EH (cell line): ENCODE measurements around the gene FNDC3A.
"Not testable (repeated sequence)": the region's sequence is repeated elsewhere in the genome, so short reads cannot be mapped to it uniquely, and the experiment has no call there.

Experiments used
- DNase-seq: peaks from one replicate; pipeline ENCODE4 v3.0.0-alpha.2; 2015; ENCODE audit warnings: low read depth

Gene FNDC3A

DNA sequence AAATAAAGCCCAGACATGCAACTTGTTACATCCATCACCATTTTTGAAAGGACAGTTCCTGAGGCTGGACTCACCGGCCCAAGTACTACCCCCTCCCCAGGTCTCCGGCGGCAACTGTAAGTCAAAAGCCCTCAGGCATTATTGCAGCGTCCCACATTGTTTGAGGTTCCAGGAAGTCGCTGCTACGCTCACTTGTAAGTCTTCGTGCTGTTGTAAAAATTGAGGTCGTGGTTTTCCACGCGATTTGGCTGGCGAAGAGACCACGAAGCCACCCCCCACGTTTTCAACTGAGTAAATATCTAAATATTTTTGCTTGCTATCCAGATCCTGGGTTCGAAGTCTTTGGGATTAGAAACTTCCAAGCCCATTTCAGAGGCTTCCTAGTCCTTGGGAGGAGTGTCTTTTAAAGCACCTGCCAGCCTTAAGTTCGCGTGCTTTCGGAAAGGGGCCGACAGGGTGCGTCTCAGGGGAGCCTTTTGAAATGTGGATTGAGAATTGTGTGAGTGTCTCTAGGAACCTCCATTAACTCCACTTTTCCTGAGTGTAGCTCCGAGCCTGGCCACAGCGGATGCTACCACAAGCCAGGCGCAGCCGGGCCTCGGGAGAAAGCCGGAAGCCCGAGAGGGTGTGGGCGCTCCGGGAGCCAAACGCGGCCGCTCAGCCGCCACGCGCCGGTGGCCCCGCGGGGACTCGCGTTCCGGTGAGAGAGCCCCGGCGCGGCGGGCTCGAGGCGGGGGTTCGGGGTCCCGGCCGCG, 434 bp upstream of the FNDC3A start:
- peak; percentile 75 for DNase-seq

DNA sequence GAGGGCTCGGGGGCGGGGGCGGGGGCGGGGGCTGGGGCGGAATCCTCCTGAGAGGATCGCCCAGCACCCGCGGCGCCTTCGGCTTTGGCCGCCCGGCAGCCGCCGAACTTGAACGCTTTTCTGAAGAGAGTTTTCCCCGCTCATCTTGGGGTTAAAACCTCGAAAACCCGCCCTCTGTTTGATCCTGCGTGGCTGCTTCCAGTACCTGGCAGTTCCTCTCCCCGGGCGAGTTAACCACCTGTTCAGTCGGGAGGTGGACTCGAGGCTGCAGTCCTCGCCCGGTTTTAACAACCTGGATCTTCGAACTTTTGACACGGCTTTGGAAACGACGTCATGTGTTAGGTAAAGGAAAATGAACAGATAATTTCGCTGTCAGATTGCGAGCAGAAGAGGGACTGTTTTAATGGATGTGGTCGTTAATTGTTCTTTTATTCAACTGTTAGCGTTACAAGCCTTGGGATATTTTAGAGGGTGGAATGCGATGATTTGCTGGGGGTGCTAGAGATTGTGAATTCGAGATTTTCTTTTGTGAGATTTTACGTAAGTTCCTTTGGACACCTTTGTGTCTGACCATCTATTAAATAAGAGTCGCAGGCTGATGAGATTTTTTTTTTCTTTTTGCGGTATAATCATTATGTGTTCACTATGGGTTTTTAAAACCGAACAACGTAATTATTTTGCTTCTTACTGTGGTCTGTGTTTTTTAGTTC, 1.0 kb downstream of the FNDC3A start:
- DNase-seq, result no peak

DNA sequence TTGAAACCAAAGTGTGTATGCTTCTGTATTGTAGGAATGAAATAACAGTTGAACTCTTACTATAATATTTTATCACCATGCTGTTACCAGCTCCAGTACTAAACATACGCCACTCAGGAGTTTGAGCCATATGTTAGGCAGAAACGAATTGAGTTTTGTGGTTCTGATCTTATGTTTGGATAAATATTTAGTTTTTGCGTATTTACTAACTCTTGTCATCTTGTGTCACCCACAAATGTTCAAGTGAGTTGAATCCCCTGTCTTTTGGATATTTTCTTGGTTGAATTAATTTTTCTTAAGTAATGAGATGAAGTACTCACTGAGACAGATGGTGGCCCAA, 1.5 kb downstream of the FNDC3A start:
- DNase-seq, result peak; percentile 22

DNA sequence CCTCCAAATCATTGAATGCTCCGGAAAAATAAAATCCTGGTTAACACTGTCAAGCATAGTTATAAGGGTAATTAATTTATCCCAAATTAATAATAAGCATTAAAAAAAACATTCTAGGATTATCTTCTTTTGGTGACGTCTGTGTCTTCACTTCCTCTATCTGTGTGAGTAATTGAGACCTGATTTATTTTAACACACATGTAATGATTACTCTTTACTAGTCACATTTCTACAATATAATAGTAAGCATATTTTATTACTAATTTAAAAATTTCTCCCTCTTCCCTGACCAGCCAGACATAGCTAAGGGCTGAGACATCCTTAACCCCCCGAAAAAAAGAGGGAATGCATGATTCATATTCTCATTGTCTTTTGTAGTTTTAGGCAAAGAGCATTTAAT, 2.3 kb downstream of the FNDC3A start:
- peak; percentile 59 for DNase-seq

DNA sequence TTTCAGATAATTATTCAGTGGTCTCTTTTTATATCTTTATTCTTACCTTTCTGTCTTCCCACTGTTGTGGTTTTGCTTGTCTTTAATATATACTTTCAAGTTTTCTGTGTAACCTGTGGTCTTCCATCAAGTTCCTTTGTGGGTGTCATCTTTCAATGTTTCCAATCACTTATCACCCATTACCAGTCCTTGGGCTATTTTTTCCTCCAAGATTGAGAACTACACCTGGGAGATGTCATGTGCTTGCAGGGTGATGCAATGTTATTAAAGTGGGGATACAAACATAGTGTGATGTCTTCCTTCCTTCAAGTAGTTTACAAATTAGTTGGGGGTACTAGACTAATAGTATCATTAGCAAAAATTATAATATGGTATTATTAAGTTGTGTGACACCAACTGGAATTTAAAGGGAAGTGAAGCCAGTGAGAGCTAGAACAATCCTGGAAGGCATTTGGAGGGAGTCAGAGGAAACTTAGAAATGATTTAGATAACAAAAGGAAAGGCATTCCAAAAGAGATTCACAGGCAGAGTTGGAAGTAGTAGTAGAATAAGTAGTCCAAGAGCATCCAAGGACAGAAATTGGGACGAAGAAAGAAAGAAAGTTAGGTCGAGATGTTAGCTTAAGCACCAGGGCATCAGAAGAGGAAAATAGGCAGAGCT, 3.4 kb downstream of the FNDC3A start:
- DNase-seq, result peak; percentile 28

DNA sequence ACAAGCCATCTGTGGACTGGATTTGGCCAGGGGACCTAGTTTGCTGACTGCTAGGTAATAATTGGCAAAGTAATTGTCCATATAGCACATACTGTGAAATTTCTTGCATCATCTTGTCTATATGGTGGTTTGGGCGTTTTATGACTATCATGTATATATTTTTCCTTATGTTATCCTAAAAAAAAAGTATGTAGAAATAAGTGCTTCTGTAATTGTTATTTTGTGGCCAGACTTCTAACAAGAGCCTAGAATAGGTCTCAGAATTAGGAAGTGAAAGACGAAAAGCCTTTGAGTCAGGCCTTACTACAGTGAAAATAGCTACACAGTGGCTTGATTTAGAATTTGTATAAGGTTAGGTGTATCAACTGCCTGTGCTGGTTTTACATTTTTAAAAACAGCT, 4.2 kb downstream of the FNDC3A start:
- no peak for DNase-seq

DNA sequence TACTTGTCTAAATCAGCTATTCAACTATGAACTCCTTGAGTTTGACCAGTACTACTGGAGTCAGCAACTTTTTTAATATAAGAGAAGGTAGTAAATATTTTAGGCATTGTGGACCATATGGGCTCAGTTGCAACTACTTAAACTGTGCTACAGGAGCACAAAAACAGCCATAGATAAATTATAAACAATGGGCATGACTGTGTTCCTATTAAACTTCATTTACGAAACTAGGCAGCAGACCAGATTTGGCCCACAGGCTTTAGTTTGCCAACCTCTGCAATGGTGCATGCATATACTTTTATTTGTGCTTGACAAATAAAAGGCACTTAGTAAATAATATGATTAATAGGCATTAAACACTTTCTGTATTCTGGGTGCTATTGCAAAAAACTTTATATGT, 7.6 kb downstream of the FNDC3A start:
- no peak for DNase-seq

DNA sequence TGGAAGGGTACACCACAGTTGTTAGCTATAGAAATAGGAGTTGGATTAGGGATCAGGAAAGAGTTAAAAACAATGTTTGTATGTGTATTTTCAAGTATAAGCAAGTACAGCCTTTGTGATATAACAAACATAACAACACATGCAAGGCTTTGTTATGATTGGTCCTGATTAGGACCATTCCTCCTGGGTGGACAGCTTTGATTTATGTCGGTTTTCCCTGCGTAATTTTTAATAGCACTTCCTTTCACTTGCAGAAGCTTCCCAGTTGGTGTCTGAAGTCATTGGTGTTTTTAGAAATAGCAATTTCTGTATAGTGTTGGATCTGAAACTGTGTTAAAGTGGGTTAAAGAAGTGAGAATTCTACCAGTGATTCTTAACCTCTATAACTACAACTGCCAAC, 10.0 kb downstream of the FNDC3A start:
- DNase-seq, result no peak

DNA sequence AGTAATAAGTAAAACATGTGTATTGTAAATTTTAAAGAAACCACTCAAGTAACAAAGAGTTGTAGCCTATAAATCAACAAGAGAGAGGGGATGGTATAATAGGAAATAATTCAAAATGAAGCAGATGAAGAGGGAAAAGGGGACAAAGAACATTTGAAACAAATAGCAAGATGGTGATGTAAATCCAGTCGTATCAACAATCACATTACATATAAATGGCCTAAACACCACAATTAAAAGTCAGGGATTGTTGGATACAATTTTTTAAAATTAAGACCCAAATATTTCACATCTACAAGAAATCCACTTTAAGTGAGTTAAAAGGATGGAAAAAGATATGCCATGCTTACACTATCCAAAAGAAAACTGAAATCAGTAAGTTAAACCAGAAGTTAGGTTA, 15.2 kb downstream of the FNDC3A start:
- DNase-seq, result no peak

DNA sequence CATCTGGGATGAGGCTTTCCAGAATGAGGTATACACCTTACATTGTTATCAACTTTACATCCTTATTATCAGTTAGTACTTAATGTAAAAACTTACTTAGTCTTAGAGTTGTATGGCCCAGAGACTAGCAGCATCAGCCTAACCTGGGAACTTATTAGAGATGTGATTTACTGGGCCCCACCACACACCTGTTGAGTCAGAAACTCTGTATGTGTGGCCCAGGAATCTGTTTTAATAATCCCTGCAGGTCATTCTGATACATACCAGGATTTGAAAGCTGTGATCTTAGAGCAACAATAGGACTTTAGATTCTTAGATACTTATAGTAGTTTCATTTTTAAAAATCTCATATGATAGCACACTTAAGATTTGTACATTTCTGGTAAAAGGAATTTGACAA, 17.4 kb downstream of the FNDC3A start:
- no peak for DNase-seq

DNA sequence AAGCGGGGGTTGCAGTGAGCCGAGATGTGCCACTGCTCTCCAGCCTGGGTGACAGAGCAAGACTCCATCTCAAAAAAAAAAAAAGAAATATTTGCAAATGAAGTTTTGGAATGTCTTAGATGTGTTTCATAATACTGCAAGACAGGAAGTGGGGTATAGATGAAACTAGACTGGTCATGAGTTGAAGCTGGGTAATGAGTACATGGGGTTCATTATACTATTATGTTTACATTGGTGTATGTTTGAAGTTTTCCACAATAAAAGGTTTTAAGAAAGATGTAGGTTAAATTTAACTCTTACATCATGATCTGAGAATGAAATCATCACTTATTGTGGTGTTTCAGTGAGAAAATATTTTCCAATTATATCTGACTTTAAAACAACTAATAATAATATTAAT, 19.0 kb downstream of the FNDC3A start:
- DNase-seq, result peak; percentile 72

DNA sequence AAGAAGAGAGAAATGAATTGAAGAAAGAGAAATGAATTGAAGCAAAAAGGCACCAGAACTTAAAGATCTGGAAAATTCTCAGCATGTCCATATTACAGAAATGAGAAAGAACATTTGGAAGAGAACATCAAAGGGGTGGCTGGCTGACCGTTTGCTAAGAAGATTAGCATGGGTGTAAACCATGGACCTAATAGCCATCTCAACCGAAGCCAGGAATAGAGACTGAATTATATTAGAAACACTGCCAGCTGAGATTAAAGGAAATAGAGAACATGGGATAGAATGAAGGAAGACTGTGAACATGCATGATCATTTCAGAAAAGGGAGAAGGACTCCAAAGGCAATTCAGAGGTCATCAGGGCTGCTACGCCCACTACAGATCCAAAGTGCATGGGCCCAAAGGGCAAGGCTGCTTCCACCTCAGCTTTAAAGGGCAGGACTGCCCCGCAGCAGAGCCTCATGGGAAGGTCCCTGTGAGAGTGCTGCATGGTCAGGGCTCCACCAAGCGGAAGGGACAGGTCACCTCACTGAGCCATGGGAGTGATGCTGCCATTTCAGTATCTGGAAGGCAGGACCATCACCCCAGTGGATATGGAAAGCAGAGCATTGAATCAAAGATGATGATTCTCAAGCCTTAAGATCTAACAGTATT, 23.1 kb downstream of the FNDC3A start:
- DNase-seq, result no peak

DNA sequence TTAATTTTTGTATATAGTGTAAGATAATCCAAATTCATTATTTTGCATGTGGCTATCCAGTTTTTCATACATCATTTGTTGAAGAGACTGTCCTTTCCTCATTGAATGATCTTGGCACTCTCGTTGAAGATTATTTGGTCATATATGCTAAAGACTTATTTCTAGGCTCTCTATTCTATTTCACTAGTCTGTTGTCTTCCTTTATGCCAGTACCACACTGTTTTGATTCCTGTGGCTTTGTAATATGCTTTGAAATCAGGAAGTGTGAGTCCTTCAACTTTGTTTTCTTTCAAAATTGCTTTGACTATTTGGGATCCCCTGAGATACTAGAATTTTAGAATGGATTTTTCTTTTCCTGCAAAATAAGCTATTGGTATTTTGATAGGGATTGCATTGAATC, 24.5 kb downstream of the FNDC3A start:
- no peak for DNase-seq

DNA sequence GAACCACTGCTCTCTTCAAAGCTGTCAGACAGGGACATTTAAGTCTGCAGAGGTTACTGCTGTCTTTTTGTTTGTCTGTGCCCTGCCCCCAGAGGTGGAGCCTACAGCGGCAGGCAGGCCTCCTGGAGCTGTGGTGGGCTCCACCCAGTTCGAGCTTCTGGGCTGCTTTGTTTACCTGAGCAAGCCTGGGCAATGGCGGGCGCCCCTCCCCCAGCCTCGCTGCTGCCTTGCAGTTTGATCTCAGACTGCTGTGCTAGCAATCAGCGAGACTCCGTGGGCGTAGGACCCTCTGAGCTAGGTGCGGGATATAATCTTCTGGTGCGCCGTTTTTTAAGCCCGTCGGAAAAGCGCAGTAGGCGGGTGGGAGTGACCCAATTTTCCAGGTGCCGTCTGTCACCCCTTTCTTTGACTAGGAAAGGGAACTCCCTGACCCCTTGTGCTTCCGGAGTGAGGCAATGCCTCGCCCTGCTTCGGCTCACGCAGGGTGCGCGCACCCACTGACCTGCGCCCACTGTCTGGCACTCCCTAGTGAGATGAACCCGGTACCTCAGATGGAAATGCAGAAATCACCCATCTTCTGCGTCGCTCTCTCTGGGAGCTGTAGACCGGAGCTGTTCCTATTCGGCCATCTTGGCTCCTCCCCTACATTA, 43.4 kb downstream of the FNDC3A start:
- DNase-seq, result not testable (repeated sequence)

DNA sequence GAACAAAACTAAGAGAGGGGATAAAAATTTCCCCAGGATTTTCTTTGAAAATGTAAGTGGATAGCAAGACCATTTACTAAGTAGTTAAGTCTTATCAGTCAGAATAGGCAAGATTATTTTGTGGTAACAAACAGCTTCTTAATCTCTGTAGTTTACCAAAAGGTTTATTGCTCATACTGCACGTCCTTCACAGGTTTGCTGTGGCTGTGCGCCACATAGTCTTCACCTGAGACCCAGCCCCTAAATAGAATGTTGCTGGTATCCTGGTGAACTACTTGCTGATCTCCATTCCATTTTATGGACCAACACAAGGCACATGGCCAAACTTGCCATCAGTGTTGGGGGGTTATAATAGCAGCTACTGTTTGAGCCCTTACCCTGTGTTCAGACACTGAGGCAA, 44.6 kb downstream of the FNDC3A start:
- DNase-seq, result no peak

DNA sequence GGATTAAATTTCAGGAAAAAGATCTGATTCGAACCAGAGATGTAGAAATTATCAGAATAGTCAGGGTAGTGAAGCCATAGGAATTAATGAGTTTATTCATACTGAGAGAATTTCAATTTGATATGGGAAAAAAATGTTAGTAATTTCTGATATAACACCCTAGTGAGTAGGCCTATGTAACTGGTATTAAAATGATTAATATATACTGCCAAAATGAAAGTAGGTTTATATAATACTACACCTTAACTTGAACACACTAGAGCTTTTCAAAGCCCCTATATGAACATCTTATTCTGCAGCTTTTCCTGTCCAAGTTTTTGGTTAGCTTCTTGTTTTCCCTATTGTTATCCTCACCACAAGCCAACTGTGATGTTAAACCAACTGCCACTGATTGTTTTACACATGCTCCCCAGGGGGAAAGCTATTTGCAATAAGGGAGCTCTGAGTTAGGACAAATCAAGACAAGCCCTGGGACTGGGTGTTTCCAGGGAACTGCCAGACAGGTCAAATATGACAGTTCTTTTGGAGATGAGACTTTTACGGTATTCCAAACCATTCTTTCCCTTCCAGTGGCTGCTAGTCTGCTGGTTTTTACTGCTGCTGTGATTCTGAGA, 45.3 kb downstream of the FNDC3A start:
- peak; percentile 21 for DNase-seq

DNA sequence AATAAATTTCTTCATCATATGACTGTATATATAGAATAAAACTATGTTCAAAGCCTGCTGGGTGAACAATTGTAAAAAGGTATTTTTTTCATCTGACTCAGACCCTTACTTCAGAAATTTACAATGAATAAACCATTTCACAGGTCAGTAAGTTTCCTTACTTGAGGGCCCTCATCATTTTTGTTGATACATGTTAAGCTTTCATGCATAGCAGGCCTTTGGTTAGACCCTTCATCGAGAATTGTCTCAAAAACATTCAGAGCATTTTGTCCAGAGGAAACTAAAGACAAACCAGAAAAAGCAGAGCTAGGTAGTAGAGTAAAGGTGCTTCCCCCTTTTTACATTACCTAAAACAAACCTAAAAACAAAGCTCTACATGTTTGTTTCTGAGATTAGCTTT, 46.2 kb downstream of the FNDC3A start:
- DNase-seq, result no peak

DNA sequence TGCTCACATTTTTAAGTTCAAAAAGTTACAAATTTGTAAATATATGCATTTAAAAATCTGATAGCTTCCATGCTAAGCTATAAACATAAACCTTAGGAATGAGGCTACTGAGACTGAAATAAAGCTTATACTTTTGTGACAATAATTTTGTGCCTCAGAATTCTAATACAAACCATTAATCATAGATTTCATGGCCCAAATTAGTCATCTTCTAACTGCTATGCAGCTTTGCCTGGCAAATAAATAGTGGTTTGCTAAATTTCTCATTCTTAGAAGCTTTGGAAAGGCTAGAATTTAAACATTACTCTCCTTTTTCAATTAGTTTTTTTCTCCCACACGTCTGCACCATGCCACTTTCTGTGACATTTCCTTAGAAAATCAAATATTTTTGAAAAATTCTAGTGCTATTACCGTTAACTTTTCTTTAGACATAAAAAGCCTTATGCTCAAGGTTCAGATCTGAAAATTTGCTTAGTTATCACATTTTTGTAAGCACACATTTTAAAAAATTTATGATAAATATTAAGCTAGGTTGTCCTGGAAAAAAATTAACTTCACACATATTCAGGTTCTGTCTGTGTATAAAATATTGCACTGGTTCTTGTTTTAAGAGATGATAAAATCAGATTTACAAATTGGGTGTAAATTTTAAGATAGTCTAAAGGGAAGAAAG, 46.9 kb downstream of the FNDC3A start:
- DNase-seq, result peak; percentile 65

DNA sequence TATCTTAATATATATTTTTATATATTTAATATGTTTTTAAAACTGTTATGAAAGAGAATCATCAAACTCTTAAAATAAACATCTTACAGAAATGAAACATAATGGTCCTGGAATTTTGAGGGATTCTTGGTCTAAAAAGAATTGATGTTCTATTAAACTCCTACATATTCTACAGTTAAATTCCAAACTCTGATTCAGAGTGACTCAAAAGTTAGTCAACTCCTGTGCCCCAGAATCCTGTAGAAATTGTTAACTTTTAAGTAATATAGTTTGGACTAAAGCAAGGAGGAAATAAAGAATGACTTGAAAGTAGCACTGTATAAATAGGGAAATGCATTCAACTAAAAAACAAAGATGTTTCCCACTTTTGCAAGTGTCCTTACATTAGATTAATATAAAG, 47.7 kb downstream of the FNDC3A start:
- peak; percentile 85 for DNase-seq

DNA sequence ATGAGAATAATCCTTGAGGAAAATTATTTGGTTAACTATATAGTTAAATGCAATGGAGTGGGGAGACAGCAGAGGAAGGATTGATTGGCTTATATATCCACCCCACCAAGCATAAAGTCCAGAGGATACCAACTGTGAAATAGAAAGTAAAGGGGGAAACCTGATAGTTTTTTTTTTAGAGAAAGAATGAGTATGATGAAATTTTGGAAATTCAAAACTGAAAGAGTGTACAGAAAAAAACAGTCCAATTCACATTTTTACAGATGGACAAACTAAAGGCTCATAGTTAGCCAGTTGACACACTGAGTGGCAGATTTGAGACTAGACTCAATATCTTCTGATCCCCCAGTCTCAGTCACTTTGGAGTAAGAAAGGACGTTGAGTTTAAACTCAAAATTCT, 51.1 kb downstream of the FNDC3A start:
- DNase-seq, result no peak

DNA sequence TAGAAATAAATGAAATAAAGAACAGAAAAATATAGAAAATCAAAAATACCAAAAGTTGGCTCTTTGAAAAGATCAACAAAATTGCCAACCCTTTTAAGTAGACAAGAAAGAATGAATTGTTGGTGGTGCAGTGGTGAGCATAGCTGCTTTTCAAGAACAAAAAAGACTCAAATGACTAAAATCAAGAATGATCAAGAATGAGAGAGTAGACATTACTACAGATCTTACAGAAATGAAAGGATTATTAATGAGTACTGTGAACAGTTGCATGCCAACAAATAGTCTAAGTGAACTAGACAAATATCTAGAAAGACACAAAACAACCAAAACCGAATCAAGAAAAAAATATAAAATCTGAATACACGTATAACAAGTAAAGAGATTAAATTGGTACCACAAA, 53.9 kb downstream of the FNDC3A start:
- DNase-seq, result no peak
